Stimulated activated naive B cell treated with anti-CD40 and anti-IgM and Interleukin-4, amounts not matched to agents 10 μg/mL and 1 μg/mL and 100 μg/mL, for 72 hours (primary cell): ENCODE data around the gene ABCG4.

Experiments used
- ATAC-seq, 2 donors: fragments of 150-1000 bp; cut with Tn5 transposase; replicated peaks; 2 replicates each; pipeline ENCODE4 v1.10.0; 2021; ENCODE audit warnings: moderate library complexity in 1 of 2
- DNase-seq: peaks from one replicate; pipeline ENCODE4 v3.0.0; 2021
- H3K27ac Mint-ChIP-seq: one replicate; pipeline ENCODE4 v1.8.0; 2022; ENCODE audit warnings: mild to moderate bottlenecking, mixed read lengths
- H3K27me3 Mint-ChIP-seq, 2 donors: one replicate each; pipeline ENCODE4 v1.8.0; 2022; ENCODE audit warnings: mixed read lengths in 2 of 2
- H3K36me3 Mint-ChIP-seq, 2 donors: one replicate each; pipeline ENCODE4 v1.8.0; 2022; ENCODE audit warnings: mixed read lengths in 2 of 2, mild to moderate bottlenecking in 1 of 2
- H3K4me1 Mint-ChIP-seq, 2 donors: one replicate each; pipeline ENCODE4 v1.8.0; 2022; ENCODE audit warnings: mixed read lengths in 2 of 2, mild to moderate bottlenecking in 1 of 2
- H3K4me3 Mint-ChIP-seq, 2 donors: one replicate each; pipeline ENCODE4 v1.8.0; 2022; ENCODE audit warnings: mild to moderate bottlenecking in 2 of 2, mixed read lengths in 2 of 2, moderate library complexity in 1 of 2
- H3K9me3 Mint-ChIP-seq, 2 donors: one replicate each; pipeline ENCODE4 v1.8.0; 2022; ENCODE audit warnings: mixed read lengths in 2 of 2, mild to moderate bottlenecking in 1 of 2

The ABCG4 gene

DNA sequence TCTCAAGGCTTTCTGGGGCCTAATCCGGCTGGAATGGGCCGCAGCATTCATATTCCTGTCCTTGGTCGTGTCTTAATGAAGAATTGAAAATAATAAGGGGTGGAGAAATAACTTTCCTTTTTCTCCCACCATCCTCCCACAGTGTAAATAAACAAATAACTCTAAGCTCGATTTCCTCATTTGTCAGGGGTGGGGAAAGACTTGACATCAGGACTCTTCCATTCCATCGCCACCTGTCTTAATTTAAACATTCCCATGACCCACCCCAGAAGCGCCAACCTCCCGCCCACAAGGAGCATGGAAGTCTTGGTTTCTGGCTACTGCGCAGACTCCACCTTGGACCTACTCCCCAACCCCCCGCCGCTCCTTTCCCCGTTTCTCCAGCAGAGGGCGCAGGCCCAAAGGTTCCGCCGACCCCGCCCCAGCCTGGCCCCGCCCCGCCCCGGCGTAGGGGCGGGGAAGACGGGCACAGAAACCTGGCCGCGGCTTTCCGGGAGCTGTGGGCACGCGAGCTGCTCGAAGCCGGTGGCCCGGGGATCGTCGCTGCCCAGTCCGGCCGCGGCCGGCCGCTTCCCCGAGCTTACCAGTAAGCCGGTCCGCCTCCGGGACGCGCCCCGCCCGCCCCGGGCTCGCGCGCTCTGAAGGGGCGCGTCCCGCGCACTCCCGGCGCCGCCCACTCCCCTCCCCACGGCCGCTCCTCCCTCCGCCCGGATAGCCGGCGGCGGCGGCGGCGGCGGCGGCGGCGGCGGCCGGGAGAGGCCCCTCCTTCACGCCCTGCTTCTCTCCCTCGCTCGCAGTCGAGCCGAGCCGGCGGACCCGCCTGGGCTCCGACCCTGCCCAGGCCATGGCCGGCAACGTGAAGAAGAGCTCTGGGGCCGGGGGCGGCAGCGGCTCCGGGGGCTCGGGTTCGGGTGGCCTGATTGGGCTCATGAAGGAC, 57.0 kb downstream of the ABCG4 start, which contains the start of gene CBL:
Gene CBL (plus strand): TSS at position 766 of the 937 bp plus-strand sequence. CDS start 79 bp downstream, at position 845.
- peak; percentile 87 to 90 for ATAC-seq
- Mint-ChIP-seq H3K4me1 (peaks cover 14 to 24% of the 10 kb centered on the region in 2 donors), H3K27ac (peak within 1 kb of the TSS; percentile 93)

DNA sequence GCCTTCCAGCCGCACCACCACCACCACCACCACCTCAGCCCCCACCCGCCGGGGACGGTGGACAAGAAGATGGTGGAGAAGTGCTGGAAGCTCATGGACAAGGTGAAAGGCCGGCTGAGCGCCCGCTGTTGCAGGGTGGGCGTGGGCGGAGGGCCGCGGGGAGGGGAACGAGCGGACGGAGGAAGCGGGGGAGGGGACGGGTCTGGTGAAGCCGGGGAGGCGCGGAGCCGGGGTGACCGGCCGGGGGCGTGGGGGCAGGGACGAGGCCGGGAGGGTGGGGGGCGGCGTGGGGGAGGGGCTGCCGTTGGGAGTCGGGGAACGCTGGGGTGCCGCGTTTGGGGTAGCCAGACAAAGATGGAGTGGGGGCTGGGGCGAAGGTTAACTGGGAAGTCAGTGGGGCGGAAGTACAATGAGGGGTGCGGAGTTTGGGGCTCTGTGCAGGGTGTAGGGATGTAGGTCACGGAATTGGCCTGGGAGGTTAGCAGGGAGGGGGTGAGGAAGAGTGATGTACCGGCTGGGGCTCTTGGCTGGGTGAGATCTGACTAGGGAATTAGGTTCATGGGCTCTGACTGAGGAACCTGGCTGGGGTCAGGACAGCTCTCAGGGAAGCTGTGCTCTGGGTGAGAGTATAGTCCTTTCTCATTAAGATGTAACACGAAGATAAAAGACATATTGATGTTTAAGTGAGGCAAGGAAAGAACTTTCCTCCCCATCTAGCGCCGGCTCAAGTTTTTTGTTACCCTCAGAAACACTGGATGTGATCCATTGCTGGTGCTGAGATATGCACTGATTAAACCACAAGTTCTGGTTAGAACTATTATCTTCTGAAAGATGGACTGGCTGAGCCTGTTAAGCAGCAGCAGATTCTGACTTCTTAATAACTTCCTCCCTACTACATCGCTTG, 57.9 kb downstream of the ABCG4 start:
- Mint-ChIP-seq H3K4me1 (peaks cover 14 to 24% of the 10 kb centered on the region in 2 donors), H3K9me3 (no peaks in the 10 kb centered on the region), H3K4me3 (peak overlapping the region; percentile 96 to 99), H3K27me3 (no peaks in the 10 kb centered on the region), H3K27ac (peak overlapping the region; percentile 90), H3K36me3 (peaks cover 0 to 4% of the 10 kb centered on the region in 2 donors)
- DNase-seq (peak; percentile 9), ATAC-seq (peak; percentile 32 to 40)

More for the DNA sequence above, 57.0 kb downstream of the ABCG4 start, which contains the start of gene CBL:
- peak; percentile 85 for DNase-seq
- H3K4me3 Mint-ChIP-seq = peak within 1 kb of the TSS; percentile 96 to 99
- peaks cover 0 to 4% of the 10 kb centered on the region in 2 donors for H3K36me3 Mint-ChIP-seq
- no peaks in the 10 kb centered on the region for H3K27me3 Mint-ChIP-seq
- H3K9me3 Mint-ChIP-seq = no peaks in the 10 kb centered on the region

DNA sequence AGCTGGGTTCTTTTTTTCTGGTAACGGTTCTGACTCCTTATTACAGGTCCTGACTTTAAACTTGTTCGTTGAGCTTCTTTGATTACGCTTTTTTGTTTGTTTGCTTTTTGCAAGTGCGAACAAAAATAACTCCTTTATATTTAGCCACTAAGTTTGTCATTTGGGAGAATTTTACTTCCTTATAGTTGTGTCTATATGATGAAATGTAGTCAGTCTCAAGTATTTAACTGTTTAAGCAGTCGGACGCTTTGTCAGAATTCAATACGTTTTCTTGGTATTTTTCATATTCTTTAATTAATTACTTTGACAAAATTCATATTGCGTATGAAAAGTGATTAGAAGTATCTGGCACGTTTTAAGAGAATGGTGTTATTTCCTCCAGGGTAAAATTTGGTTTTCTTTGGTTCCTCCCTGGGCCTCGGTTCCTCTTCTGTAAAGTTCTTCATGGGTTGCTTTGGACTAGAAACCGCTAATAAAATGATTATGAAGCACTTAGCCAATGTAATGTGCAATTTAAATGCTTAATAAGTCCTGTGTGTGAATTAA, 58.6 kb downstream of the ABCG4 start:
- H3K36me3 Mint-ChIP-seq = peaks cover 0 to 4% of the 10 kb centered on the region in 2 donors
- ATAC-seq = no peak
- peak overlapping the region; percentile 70 for H3K27ac Mint-ChIP-seq
- peak overlapping the region; percentile 96 to 99 for H3K4me3 Mint-ChIP-seq
- DNase-seq = no peak
- no peaks in the 10 kb centered on the region for H3K9me3 Mint-ChIP-seq
- H3K27me3 Mint-ChIP-seq = no peaks in the 10 kb centered on the region
- peaks cover 14 to 24% of the 10 kb centered on the region in 2 donors for H3K4me1 Mint-ChIP-seq

DNA sequence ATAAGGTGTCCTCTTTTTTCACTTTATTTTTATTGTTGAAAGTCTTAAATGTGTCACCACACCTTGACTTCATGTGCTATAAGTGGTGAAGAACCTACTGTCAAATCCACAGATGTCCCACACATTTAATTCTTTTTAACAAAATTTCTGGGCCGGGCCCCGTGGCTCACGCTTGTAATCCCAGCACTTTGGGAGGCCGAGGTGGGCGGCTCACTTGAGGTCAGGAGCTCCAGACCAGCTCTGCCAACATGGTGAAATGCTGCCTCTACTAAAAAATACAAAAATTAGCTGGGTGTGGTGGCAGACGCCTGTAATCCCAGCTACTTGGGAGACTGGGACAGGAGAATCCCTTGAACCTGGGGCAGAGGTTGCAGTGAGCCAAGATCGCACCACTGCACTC, 60.3 kb downstream of the ABCG4 start:
- no peak for ATAC-seq
- H3K36me3 Mint-ChIP-seq = peaks cover 2 to 4% of the 10 kb centered on the region in 2 donors
- no peak for DNase-seq
- H3K27me3 Mint-ChIP-seq = no peaks in the 10 kb centered on the region
- no peak overlapping the region for H3K4me3 Mint-ChIP-seq
- H3K4me1 Mint-ChIP-seq = peaks cover 16 to 24% of the 10 kb centered on the region in 2 donors
- no peak overlapping the region for H3K27ac Mint-ChIP-seq
- H3K9me3 Mint-ChIP-seq = no peaks in the 10 kb centered on the region

DNA sequence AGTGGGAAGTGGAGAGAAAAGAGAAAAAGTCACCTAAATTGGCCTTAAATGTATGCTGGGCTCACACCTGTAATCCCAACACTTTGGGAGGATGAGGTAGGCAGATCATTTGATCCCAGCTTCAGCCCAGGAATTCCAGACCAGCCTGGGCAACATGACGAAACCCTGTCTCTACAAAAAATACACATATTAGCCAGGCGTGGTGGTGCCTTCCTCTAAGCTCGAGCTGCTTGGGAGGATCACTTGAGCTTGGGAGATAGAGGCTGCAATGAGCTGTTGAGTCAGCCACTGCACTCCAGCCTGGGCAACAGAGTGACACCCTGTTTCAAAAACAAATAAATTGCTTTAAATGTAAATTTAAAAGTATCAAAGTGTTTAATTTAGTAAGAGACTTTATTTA, 61.2 kb downstream of the ABCG4 start:
- Mint-ChIP-seq H3K27ac (no peak overlapping the region), H3K9me3 (no peaks in the 10 kb centered on the region)

More for the DNA sequence above, 61.2 kb downstream of the ABCG4 start:
- ATAC-seq (no peak), DNase-seq (no peak)
- Mint-ChIP-seq H3K36me3 (peaks cover 2 to 4% of the 10 kb centered on the region in 2 donors), H3K4me3 (no peak overlapping the region), H3K27me3 (no peaks in the 10 kb centered on the region), H3K4me1 (peaks cover 14 to 23% of the 10 kb centered on the region in 2 donors)
